Fibroblast of skin of left quadriceps (primary cell): ENCODE results near the gene ABLIM2.
"Not testable (repeated sequence)": the region's sequence is repeated elsewhere in the genome, so short reads cannot be mapped to it uniquely, and the experiment has no call there.

Source experiments
- DNase-seq, 2 experiments: peaks; one replicate each; pipeline ENCODE4 v3.0.0-alpha.2; 2013; ENCODE audit warnings: low read depth in 2 of 2

The ABLIM2 gene

GRCh38 chr4:7964459-7964858 is 194.2 kb downstream of the ABLIM2 start:
- no peak for DNase-seq

DNA sequence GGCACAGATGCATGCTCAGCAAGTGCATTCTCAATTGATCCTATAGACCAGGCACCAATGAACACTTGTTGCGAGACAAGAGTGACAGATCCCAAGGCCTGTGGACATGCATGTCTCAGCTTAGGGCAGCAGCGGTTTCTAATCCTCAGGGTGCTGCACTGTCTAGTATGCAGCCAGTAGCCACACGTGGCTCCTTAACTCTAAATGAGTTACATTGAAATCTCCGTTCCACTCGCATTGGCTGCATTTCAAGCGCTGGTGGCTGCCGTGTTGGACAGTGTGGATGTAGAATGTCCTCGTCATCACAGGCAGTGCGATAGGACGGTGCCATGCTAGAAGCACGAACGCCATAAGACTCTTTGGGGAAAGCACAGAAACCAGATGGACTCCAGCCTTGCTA is 194.9 kb downstream of the ABLIM2 start:
- DNase-seq, result no peak

DNA sequence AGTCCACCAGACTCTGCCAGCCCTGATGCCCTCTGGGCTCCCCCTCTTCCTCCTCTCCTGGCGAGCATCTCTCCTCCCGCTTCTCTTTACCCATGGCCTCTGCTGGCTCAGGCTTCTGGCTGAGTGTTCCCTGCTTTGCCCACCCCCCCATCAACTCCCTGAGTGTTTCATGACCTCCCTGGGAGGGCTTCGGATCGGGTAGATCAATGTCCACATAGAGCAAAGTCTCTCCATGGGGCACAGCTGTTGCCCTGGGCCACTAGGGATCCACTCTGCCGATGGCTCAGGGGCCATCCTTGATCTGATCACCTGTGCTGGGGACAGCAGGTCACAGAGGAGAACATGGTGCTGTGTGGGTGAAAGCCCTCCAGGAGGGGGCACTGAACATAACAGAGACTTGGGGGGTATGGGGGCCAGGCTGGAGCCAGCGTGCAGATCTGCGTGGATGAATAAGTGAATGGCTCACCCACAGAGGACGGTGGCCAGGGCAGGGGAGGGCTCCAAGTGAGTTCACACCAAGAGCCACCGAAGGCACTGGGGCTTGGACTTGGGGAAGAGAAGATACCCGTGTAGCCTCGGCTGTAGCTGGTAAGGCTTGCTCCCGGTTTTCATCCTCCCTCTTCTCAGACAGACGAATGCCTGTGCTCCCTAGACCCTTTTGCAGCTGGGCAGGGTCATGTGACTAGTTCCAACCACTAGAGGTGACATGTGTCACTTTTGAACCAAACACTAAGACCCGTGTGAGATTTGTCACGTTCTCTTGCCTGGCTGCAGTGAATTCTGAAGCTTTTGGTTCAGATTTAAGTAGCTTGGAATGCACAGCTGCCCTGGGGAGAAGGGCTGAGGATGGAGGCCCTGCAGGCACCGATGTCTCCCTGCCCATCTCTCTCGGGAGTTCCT is 195.8 kb downstream of the ABLIM2 start:
- DNase-seq, result no peak

- peak; percentile 99 for DNase-seq
Measured at GRCh38 chr4:7960790-7961655, 197.6 kb downstream of the ABLIM2 start.

- DNase-seq, result no peak
Measured at GRCh38 chr4:7960017-7960789, 198.4 kb downstream of the ABLIM2 start.

GRCh38 chr4:7959078-7959477 is 199.5 kb downstream of the ABLIM2 start:
- DNase-seq, result no peak

DNA sequence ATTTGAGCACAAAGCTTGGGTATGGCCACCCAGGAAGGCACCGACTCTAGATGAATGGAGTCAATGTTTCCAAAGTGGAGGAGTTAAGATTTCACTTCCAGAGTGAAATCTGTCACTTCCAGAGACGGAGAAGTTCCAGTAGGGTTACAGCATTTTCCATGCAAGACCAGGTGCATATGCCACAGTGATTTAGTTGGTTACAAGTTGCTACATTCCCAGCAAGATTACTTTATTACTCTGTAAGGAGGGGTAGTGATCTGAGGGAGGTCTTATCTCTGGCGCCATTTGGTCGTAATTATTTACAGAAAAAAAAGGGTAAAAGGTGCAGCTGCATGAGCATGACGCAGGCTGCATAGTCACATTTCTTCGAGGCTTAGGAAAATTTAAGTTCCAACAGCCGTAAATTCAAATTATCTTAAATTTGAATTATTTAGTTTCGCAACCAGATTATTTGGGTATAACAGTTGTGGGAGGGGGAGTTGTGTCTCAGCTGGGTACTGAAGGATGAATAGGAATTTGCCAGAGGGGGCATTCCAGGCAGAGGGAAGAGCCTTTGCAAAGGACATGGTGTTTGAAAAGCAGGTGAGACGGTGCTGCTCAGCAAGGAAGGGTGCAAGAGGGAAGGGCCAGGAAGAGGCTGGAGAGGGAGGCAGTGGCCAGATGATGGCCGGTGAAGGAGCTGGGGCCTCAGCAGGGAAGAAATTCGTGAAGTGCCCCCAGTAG is 201.5 kb downstream of the ABLIM2 start:
- DNase-seq, result no peak

DNA sequence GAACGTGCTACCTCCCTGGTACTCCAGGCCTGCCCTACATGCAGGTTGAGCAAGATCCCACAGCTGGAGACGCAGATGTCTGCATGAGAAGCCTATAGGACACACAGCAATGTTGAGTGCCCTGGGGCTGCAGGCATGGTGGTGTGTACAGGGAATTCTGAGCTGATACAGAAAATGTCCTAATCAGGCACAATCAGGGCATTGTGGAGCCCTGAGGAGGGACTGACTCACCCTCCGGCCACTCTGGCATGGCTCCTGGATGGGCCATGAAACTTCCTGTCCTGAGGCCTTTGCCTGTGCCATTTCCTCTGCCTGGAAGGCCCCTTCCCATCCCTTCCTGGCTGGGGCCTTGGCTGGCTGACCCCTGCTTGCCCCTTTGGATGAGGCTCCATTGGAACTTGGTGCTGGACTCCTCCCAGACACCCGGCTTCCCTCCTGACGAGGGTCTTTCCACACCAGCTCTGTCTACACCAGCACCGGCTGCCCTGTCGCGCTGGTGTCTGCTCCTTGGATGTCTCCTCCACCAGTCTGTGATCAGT is 202.3 kb downstream of the ABLIM2 start:
- DNase-seq, result no peak

DNA sequence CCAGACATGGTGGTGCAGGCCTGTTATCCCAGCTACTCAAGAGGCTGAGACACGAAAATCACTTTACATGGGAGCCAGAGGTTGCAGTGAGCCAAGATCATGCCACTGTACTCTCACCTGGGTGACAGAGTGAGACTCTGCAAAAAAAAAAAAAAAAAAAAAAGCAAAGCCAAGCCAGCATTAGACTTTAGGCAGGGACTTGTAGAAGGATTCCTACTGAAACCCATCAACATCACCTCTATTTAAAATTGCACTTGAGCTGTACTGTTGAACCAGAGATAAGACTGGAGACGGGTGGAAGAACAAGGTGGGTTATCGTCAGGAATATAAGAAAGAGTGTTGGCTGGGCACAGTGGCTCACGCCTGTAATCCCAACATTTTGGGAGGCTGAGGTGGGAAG is 203.2 kb downstream of the ABLIM2 start:
- DNase-seq, result no peak

GRCh38 chr4:7952615-7953014 is 206.0 kb downstream of the ABLIM2 start:
- no peak for DNase-seq

DNA sequence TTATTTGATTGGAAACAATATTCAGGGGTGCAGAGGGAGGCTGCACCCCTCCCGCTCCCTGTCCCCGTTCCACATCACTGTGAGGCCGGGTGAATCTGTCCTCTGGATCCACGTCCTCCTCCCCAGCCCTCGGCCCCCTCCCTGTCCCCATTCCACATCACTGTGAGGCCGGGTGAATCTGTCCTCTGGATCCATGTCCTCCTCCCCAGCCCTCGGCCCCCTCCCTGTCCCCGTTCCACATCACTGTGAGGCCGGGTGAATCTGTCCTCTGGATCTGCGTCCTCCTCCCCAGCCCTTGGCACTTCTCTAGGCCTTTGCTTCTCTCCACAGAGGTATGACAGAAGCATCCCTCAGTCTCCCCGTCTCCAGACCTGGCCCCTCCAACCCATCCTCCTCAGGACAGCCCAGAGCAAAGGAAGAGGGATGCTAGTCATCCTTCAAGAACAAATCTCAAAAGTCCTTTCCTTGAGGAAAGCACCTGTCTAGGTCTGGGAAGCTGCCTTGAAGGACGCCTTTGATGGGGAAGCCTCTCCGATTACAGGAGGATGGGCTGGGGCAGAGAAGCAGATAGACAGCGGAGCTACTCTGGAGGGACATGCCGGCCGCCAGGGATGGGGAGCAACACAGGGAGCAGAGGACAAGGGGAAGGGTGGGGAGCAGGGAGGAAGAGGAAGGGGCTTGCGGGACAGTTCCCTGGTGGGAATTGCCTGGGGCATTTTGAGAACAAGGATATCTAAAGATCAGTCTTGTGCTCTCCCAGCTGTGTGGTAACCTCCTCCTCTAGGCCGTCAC is 208.1 kb downstream of the ABLIM2 start:
- DNase-seq, result no peak

GRCh38 chr4:7949759-7950158 is 208.9 kb downstream of the ABLIM2 start:
- DNase-seq, result no peak

- no peak for DNase-seq
Measured at GRCh38 chr4:7947927-7948326, 210.7 kb downstream of the ABLIM2 start.

DNA sequence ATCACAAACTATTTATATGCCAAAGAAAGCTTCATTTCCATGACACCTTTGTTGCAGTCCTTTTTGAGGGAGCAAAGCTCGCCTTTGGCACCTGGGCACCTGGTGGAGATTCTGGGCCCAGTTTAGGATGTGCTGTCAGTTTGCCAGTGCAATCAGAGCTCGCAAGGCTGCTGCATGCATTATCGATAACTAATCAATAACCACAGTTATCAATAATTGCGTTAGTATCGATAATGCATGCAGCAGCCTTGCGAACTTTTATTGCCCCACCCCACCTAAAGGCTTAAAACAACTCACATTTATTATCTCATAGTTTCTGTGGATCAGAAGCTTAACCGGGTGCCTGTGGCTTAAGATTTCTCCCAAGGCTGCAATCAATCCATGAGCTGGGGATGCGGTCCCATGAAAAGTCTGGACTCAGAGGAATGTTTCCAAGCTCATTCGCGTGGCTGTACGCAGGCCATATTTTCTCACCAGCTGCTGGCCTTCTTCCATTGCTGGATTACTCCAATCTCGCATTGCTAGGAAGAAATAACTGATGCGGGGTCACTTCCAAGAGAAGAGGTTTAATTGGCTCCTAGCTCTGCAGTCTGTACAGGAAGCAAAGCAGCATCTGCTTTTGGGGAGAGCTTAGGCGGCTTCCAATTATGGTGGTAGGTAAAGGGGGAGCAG is 212.8 kb downstream of the ABLIM2 start:
- DNase-seq, result no peak

GRCh38 chr4:7944599-7945220 is 213.9 kb downstream of the ABLIM2 start:
- no peak for DNase-seq

- DNase-seq, result not testable (repeated sequence)
Measured at GRCh38 chr4:7943688-7944087, 214.9 kb downstream of the ABLIM2 start.

- no peak for DNase-seq
Measured at GRCh38 chr4:7943211-7943610, 215.4 kb downstream of the ABLIM2 start.

DNA sequence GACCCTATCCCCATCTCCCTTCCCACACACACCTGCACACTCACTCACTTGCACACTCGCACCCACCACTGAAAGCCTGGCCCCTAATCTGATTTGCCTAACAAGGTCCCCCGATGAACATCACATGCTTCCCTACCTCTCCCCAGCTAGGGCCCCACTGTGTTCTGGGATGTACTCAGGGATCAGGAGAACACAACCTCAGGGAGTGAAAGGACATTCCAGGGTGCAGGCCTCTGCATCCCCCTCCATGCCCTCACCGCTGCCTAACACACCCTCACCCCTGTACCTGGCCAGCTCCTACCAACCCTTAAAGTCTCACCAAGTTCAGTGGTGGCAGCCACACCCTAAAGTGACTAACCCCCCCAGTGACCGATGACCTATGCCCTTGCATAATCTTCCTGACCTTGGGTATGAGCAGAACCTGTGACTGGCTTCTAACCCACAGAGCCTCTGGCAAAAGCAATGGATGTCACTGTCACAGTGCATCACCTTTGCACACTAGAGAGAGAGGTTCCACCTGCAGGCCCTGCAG is 216.6 kb downstream of the ABLIM2 start:
- DNase-seq, result no peak
